Islet of Langerhans (tissue), 1 donor: Measurements from ENCODE around the gene IL5RA.

ENCODE experiments used
- FAIRE-seq: peaks from one replicate; lab custom pipeline; 2011; peaks lifted over from hg19 to GRCh38; lab: Jason Lieb, UNC

The IL5RA gene

GRCh38 chr3:3110299-3110630, at the start of gene IL5RA:
Gene IL5RA (minus strand): TSS chr3:3110374. CDS start chr3:3104984, 5,390 bp downstream.
- no peak for FAIRE-seq

- FAIRE-seq, result no peak
These were observed 47.3 kb upstream of the IL5RA start for GRCh38 chr3:3157484-3157883.

- no peak for FAIRE-seq
These were observed 44.9 kb upstream of the IL5RA start for GRCh38 chr3:3154879-3155610.

- FAIRE-seq, result no peak
These were observed 41.3 kb upstream of the IL5RA start for GRCh38 chr3:3151513-3151912.

- no peak for FAIRE-seq
These were observed 39.4 kb upstream of the IL5RA start for GRCh38 chr3:3149560-3149959.

GRCh38 chr3:3145831-3146230, 35.7 kb upstream of the IL5RA start:
- no peak for FAIRE-seq

GRCh38 chr3:3141939-3142338, 31.8 kb upstream of the IL5RA start:
- FAIRE-seq, result no peak

- FAIRE-seq, result no peak
These were observed 27.4 kb upstream of the IL5RA start for GRCh38 chr3:3137526-3137925.

- FAIRE-seq, result no peak
These were observed 24.7 kb upstream of the IL5RA start for GRCh38 chr3:3134750-3135448.

GRCh38 chr3:3133500-3133899, 23.3 kb upstream of the IL5RA start:
- no peak for FAIRE-seq

GRCh38 chr3:3129579-3129978, 19.4 kb upstream of the IL5RA start:
- no peak for FAIRE-seq

GRCh38 chr3:3127432-3128010, 17.3 kb upstream of the IL5RA start:
- FAIRE-seq, result no peak

- FAIRE-seq, result no peak
These were observed 16.6 kb upstream of the IL5RA start, which contains the start of gene TRNT1 for GRCh38 chr3:3126477-3127431. Gene TRNT1 (plus strand): TSS chr3:3126940. CDS start chr3:3129041, 2,101 bp downstream.

GRCh38 chr3:3125977-3126376, 15.8 kb upstream of the IL5RA start:
- no peak for FAIRE-seq

GRCh38 chr3:3119393-3119851, 9.2 kb upstream of the IL5RA start:
- FAIRE-seq, result no peak

GRCh38 chr3:3117651-3118050, 7.5 kb upstream of the IL5RA start:
- FAIRE-seq, result no peak

GRCh38 chr3:3113042-3113709, 3.0 kb upstream of the IL5RA start:
- no peak for FAIRE-seq

GRCh38 chr3:3110749-3111361, 681 bp upstream of the IL5RA start:
- FAIRE-seq, result no peak

GRCh38 chr3:3109407-3110298, 521 bp downstream of the IL5RA start:
- FAIRE-seq, result peak; percentile 55

GRCh38 chr3:3107858-3108257, 2.3 kb downstream of the IL5RA start:
- FAIRE-seq, result no peak
